ENCODE results near the gene CSRP2. TPM values are rescaled to one million over a fixed set of nuclear protein-coding genes. Genes with fewer than 3 reads are reported as not detected.

Gene CSRP2
- total and polyA plus RNA-seq, 5 donors, result 5.0 to 24.0 (median 6.1) TPM

DNA sequence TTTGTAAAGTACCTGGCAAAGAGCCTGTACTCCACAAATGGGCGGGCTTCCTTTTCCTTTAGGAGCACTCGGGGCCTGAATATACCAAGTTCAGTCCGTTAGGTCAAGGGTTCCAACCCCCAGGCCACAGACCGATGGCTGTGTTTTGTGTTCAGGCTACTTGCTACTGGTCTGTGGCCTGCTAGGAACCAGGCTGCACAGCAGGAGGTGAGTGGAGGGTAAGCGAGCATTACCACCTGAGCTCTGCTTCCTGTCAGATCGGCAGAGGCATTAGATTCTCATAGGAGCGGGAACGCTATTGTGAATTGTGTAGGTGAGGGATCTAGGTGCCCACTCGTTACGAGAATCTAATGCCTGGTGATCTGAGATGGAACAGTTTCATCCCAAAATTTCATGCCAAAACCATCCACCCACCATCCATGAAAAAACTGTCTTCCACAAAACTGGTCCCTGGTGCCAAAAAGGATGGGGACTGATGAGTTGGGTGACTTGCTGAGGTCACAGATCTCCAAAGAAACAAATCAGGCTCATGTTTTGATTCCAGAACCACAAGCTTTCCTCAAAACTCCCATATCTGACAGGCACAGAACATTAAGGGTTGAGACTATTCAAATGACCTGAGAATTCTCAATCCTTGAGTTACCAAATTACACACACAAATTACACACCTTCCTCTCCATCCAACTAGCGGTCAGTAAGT is 4.2 kb downstream of the CSRP2 start:
- DNase-seq (no peak), ATAC-seq (no peak)
- 82% methylated on average over 11 of the region's 11 CpGs for WGBS
- H3K27me3 ChIP-seq (ENCODE audit: control insufficient read depth, insufficient read depth), result no peaks in the 10 kb centered on the region
- H3K27ac ChIP-seq (ENCODE audit: low read length), result no peak overlapping the region
- intact Hi-C loops (cut with DNase I), result no loop called here
- no peaks in the 10 kb centered on the region for H3K9me3 ChIP-seq (ENCODE audit: control insufficient read depth, low read length)
- peaks cover 2% of the 10 kb centered on the region for H3K4me1 ChIP-seq (ENCODE audit: control insufficient read depth, insufficient read depth, low read length)
- no peak overlapping the region for H3K4me3 ChIP-seq (ENCODE audit: low read length)

DNA sequence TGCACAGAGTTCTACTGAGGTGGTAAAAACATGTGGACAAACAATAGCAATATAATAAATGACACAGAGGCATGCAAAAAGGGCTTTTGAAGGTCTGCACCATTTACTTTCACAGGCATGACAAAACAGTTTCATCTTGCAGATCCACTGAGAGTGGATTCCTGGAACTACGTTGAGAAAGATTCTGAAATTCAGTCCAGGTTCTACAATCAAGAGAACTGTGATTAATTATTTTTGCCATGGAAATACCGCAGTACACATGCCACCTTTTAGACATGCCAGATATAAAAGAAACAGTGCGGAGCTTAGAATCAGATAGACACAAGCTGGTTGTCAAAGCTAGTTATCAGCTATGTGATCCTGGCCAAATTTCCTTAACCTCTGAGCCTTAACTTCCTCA is 4.8 kb downstream of the CSRP2 start:
- DNase-seq (no peak), ATAC-seq (no peak)
- 61% methylated on average over 3 of the region's 3 CpGs for WGBS
- Histone ChIP-seq H3K4me3 (ENCODE audit: low read length) (no peak overlapping the region), H3K27ac (ENCODE audit: low read length) (no peak overlapping the region), H3K27me3 (ENCODE audit: control insufficient read depth, insufficient read depth) (no peaks in the 10 kb centered on the region), H3K4me1 (ENCODE audit: control insufficient read depth, insufficient read depth, low read length) (peaks cover 2% of the 10 kb centered on the region), H3K9me3 (ENCODE audit: control insufficient read depth, low read length) (no peaks in the 10 kb centered on the region)
- intact Hi-C loops (cut with DNase I), result no loop called here

DNA sequence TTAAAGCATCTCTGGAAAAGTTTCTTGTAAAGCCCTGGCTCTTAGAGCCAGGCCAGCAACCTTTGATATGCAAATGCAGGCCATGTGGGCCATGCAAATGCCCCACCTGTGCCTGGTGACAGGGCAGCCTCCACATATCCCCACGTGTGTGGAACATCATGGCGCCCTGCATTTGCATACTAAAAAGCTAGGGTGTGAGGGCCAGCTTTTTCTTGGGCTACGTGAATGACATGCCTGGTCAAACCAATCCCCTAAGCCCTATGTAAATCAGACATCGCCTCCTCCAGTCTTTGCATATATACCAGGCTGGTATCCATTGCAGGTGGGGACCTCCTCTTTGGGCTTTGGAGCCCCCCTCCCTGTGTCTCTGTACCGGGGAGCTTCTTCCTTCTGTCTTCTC is 6.4 kb downstream of the CSRP2 start:
- Histone ChIP-seq H3K4me3 (ENCODE audit: low read length) (no peak overlapping the region), H3K4me1 (ENCODE audit: control insufficient read depth, insufficient read depth, low read length) (peaks cover 2% of the 10 kb centered on the region), H3K9me3 (ENCODE audit: control insufficient read depth, low read length) (no peaks in the 10 kb centered on the region), H3K27me3 (ENCODE audit: control insufficient read depth, insufficient read depth) (no peaks in the 10 kb centered on the region), H3K27ac (ENCODE audit: low read length) (no peak overlapping the region)
- 90% methylated on average over 5 of the region's 5 CpGs for WGBS
- ATAC-seq (no peak), DNase-seq (no peak)
- intact Hi-C loops (cut with DNase I), result no loop called here

DNA sequence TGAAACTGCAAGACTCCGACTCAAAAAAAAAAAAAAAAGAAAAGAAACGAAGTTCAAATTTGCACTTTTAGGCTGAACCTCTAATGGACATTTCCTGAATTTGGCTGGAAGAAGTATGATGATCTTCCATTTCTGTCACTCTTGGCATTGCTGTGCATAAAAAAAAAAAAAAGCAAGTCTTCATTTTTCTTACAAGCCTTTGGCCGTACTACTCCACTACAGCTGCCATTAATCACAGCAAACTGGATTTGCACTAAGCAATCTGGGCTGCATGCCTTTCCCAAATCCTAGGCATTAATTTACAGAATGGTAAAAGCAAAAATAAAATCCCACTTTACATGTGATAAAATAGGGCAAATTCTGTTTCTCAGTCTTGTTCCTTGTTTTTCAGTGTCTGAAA is 7.1 kb downstream of the CSRP2 start:
- no peaks in the 10 kb centered on the region for H3K27me3 ChIP-seq (ENCODE audit: control insufficient read depth, insufficient read depth)
- H3K4me1 ChIP-seq (ENCODE audit: control insufficient read depth, insufficient read depth, low read length), result peaks cover 2% of the 10 kb centered on the region
- H3K9me3 ChIP-seq (ENCODE audit: control insufficient read depth, low read length), result no peaks in the 10 kb centered on the region
- ATAC-seq (no peak), DNase-seq (no peak)
- intact Hi-C loops (cut with DNase I), result no loop called here
- no peak overlapping the region for H3K4me3 ChIP-seq (ENCODE audit: low read length)
- WGBS, result 62% methylated on average over 3 of the region's 3 CpGs
- H3K27ac ChIP-seq (ENCODE audit: low read length), result no peak overlapping the region

DNA sequence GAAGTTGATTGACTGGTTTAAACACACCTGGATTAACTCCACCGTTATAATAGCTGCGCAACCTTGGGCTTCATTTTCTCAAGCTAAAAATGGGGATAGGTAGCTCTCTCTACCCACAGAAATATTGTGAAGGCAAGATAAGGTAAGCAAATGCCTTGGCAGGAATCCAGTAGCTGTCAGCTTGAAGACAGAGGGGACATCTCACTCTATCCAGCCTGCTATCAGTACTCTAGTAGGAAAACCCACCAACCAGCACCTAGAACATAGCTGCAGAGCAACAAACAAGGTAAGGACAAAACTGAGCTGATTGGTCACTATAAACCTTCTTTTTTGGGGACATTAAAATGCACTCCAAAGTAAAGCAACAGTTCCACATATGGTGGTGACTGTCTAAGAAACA is 7.7 kb downstream of the CSRP2 start:
- Histone ChIP-seq H3K4me3 (ENCODE audit: low read length) (no peak overlapping the region), H3K4me1 (ENCODE audit: control insufficient read depth, insufficient read depth, low read length) (peaks cover 2% of the 10 kb centered on the region), H3K9me3 (ENCODE audit: control insufficient read depth, low read length) (no peaks in the 10 kb centered on the region), H3K27ac (ENCODE audit: low read length) (no peak overlapping the region), H3K27me3 (ENCODE audit: control insufficient read depth, insufficient read depth) (no peaks in the 10 kb centered on the region)
- 83% methylated on average over 2 of the region's 2 CpGs for WGBS
- intact Hi-C loops (cut with DNase I), result no loop called here
- DNase-seq (no peak), ATAC-seq (no peak)

DNA sequence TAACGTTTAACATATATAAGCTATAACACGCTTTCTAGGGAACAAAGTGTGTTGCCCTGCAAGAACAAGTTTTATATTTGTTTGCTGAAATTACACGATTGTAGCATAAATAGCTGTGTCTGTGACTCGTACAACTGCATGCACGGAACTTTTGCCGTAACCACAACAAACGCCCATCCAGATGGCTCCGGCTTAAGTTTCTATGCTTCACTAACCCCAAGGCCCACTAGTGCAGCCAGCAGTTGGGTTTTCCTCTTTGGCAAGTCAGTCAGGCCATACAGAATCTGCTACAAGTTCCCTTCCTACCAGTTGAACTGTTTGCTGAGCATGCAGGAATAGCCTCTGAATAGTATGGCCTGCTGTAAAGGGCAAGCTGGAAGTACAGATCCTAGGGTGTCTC is 12.1 kb downstream of the CSRP2 start:
- H3K4me1 ChIP-seq (ENCODE audit: control insufficient read depth, insufficient read depth, low read length), result no peaks in the 10 kb centered on the region
- intact Hi-C loops (cut with DNase I), result no loop called here

DNA sequence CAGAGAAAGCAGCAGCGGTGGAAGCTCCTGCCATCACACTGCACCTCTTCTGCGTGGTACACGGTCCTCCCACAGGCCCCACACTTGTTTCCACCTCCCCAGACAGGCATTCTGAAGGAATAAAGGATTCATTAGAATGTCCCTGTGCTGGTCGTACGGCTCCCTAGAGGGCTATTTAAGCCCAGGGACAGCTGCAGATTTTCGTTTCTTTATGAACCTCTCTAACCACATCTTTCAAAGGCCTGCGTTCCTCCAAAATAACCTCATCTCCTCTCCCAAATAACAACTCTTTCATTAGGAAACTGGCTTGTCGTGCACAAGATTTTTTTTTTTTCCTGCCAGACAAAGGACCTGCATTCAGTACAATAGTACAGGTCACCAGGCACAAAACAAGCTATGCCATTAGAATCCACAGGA is 12.7 kb downstream of the CSRP2 start:
- Histone ChIP-seq H3K9me3 (ENCODE audit: control insufficient read depth, low read length) (no peaks in the 10 kb centered on the region), H3K4me3 (ENCODE audit: low read length) (no peak overlapping the region), H3K27ac (ENCODE audit: low read length) (no peak overlapping the region), H3K4me1 (ENCODE audit: control insufficient read depth, insufficient read depth, low read length) (no peaks in the 10 kb centered on the region), H3K27me3 (ENCODE audit: control insufficient read depth, insufficient read depth) (no peaks in the 10 kb centered on the region)
- intact Hi-C loops (cut with DNase I), result no loop called here
- WGBS, result 75% methylated on average over 8 of the region's 8 CpGs
- no peak for ATAC-seq
- DNase-seq, result no peak

More for the DNA sequence above, 12.1 kb downstream of the CSRP2 start:
- DNase-seq (no peak), ATAC-seq (no peak)
- WGBS, result 87% methylated on average over 8 of the region's 8 CpGs
- Histone ChIP-seq H3K4me3 (ENCODE audit: low read length) (no peak overlapping the region), H3K27me3 (ENCODE audit: control insufficient read depth, insufficient read depth) (no peaks in the 10 kb centered on the region), H3K9me3 (ENCODE audit: control insufficient read depth, low read length) (no peaks in the 10 kb centered on the region), H3K27ac (ENCODE audit: low read length) (no peak overlapping the region)

DNA sequence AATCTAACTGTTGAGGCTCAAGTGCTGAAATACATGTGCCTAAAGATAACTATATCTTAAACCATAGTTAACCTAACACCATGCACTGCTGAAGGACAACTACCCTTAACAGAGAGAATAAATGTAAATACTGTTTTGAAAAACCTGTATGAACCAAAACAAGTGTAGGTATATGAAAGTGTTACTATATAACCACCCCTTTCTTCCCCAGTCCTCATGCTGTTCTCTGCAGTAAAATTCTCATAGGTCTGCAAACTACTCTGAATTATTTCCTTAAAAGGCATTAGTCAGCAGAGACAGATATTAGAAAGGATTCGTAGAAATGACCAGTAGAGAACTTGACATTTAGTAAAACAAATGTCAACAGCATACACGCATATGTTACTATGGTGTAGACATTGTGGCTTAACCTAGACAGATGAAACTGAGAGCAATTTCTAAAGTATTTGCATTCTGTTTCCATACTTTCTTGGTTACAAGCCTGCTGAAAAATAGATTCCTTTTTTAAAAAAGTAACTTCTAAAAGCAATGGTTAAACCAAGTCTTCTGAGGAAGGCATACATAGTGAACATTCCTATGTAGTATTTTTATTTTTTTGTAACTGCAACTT is 13.9 kb downstream of the CSRP2 start:
- H3K4me1 ChIP-seq (ENCODE audit: control insufficient read depth, insufficient read depth, low read length), result no peaks in the 10 kb centered on the region
- intact Hi-C loops (cut with DNase I), result no loop called here
- ATAC-seq, result no peak
- WGBS, result 77% methylated on average over 2 of the region's 2 CpGs
- H3K27me3 ChIP-seq (ENCODE audit: control insufficient read depth, insufficient read depth), result no peaks in the 10 kb centered on the region
- H3K9me3 ChIP-seq (ENCODE audit: control insufficient read depth, low read length), result no peaks in the 10 kb centered on the region
- no peak for DNase-seq
- H3K27ac ChIP-seq (ENCODE audit: low read length), result no peak overlapping the region
- no peak overlapping the region for H3K4me3 ChIP-seq (ENCODE audit: low read length)

DNA sequence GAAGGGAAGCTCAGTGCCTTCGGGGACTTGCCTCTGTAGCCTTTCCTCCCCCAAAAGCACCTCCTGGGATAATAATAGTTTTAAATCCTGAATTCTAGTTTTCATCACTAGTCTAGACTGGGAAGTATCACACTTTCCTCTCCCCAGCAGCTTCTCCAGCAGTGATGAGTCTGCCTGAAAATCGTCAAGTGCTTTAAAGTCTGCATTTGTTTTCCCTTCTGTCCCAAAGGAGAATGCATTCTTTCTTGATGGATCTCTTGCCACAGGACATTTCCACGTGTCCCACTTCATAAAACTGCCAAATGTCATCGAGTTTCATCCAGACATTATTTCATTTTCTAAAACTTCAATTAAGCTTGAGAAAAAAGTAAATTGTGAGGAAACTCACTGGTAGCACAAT is 15.0 kb downstream of the CSRP2 start:
- no peaks in the 10 kb centered on the region for H3K27me3 ChIP-seq (ENCODE audit: control insufficient read depth, insufficient read depth)
- no peak for DNase-seq
- H3K4me1 ChIP-seq (ENCODE audit: control insufficient read depth, insufficient read depth, low read length), result no peaks in the 10 kb centered on the region
- H3K4me3 ChIP-seq (ENCODE audit: low read length), result no peak overlapping the region
- ATAC-seq, result no peak
- 45% methylated on average over 4 of the region's 4 CpGs for WGBS
- intact Hi-C loops (cut with DNase I), result no loop called here
- H3K9me3 ChIP-seq (ENCODE audit: control insufficient read depth, low read length), result no peaks in the 10 kb centered on the region
- H3K27ac ChIP-seq (ENCODE audit: low read length), result no peak overlapping the region

DNA sequence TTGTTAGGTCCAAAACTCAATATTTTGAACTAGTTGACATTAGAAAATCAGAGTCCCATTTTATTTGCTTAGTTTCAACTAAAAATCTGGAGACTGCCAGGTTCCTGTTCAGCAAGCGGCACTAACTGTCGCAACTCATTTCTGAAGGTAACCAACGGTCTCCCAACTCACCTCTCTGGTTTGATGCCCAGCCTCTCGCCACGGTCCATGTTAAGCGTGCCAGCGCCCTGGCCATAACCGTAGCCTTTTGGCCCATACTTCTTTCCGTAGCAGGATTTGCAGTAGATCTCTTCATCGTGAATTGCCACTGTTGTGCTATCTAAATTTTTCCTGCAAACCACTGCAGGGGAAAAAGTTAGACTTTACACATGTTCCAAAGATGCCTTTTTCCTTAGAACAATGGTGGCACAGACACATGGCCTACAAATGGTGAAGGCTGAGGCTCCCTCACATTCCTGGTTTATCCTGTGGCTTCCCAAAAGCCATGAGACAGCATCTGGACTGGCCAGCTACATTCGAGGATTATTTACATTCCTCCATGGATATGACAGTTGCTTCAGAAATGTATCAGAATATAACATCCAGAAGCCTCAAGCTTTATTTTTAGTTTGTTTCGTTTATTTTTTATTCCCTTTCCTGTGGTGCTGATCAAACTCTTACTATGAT is 15.7 kb downstream of the CSRP2 start:
- 86% methylated on average over 12 of the region's 12 CpGs for WGBS
- H3K9me3 ChIP-seq (ENCODE audit: control insufficient read depth, low read length), result no peaks in the 10 kb centered on the region

DNA sequence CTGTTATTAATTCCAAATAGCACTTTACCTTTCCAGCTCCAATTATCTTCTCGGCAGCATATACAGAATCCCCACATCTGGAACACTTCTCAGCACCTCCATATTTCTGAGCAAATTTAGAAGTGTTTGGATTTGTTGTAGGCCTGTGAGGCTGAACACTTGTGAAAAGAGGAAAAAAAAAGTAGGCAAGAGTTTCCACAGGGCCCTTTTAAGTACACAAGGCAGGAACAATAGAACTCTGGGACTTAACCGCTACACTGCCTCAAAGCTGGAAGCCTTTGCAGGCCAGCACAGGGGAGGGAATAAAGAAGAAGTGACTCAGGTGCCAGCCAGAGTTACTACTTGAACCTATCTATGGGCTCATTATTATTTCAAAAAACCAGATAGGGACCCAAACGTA is 18.6 kb downstream of the CSRP2 start:
- no peaks in the 10 kb centered on the region for H3K9me3 ChIP-seq (ENCODE audit: control insufficient read depth, low read length)
- intact Hi-C loops (cut with DNase I), result no loop called here
- no peak for ATAC-seq
- no peak overlapping the region for H3K4me3 ChIP-seq (ENCODE audit: low read length)
- 89% methylated on average over 3 of the region's 3 CpGs for WGBS
- no peaks in the 10 kb centered on the region for H3K27me3 ChIP-seq (ENCODE audit: control insufficient read depth, insufficient read depth)
- H3K27ac ChIP-seq (ENCODE audit: low read length), result no peak overlapping the region
- no peaks in the 10 kb centered on the region for H3K4me1 ChIP-seq (ENCODE audit: control insufficient read depth, insufficient read depth, low read length)
- DNase-seq, result no peak

More for the DNA sequence above, 15.7 kb downstream of the CSRP2 start:
- ATAC-seq, result no peak
- no peak overlapping the region for H3K27ac ChIP-seq (ENCODE audit: low read length)
- H3K4me3 ChIP-seq (ENCODE audit: low read length), result no peak overlapping the region
- intact Hi-C loops (cut with DNase I), result no loop called here
- no peaks in the 10 kb centered on the region for H3K27me3 ChIP-seq (ENCODE audit: control insufficient read depth, insufficient read depth)
- no peak for DNase-seq
- H3K4me1 ChIP-seq (ENCODE audit: control insufficient read depth, insufficient read depth, low read length), result no peaks in the 10 kb centered on the region

Data from right cardiac atrium (tissue), 5 donors.